Thyroid gland (tissue), 4 donors: ENCODE data around the gene MTCH1.

ENCODE experiments used
- POLR2A ChIP-seq, 2 donors: fragments of 450-650 bp; IDR thresholded peaks; one replicate each; pipeline ENCODE4 v1.6.1; 2017; ENCODE audit warnings: antibody characterized with exemption in 2 of 2, mild to moderate bottlenecking in 2 of 2, moderate library complexity in 1 of 2
- TF ChIP-seq, protein P1 (sequence below), 6 experiments: fragments of 200-600 bp in 3 of 6; fragments of 450-650 bp in 3 of 6; sonication (generic) in 3 of 6; IDR thresholded peaks; one replicate each; pipeline ENCODE4 v1.5.1; 2016 to 2019; ENCODE audit warnings: antibody characterized with exemption in 6 of 6, mild to moderate bottlenecking in 2 of 6, inconsistent platforms in 1 of 6, moderate library complexity in 1 of 6

DNA sequence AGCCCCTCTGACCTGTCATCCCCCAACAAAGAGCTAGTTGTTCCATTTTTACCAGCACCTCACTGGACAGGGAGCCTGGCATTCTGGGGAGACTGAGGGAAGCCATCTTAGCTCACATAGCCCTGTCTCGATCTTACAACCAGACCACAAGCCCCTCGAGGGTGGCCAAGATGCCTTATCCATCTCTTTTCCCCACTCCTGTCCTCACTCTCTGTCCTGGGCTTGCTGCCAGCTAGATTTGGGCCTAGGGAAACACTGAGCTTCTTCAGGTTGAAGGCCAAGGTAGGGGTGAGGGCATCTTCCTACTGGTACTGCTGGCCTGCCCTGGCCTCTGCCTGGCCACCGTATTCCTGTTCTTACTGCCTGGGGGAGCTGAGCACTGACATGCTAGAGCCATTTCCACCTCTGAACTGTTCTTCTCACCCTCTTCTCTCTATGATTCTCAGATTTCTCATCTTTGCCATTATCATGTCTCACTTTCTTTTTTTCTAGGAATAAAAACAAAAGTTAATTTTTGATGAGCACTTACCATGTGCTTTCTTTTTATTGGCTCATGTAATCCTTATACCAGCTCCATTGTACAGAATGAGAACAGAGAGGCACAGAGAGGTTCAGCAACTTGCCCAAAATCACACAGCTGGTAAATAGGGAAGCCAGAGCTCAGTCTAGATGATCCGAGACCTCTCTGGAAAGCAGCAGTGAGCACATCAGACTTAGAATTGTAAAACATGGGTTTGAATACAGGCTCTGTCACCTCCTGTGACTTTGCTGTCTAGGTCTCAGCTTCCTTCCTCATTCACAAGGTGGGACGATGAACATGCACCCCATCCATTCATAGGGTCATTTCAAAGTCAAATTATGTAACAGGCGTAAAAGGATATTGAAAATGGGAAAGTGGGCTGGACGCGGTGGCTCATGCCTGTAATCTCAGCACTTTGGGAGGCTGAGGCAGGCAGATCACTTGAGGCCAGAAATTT lies 48.1 kb upstream of the MTCH1 start:
- TF ChIP-seq, protein P1, sequence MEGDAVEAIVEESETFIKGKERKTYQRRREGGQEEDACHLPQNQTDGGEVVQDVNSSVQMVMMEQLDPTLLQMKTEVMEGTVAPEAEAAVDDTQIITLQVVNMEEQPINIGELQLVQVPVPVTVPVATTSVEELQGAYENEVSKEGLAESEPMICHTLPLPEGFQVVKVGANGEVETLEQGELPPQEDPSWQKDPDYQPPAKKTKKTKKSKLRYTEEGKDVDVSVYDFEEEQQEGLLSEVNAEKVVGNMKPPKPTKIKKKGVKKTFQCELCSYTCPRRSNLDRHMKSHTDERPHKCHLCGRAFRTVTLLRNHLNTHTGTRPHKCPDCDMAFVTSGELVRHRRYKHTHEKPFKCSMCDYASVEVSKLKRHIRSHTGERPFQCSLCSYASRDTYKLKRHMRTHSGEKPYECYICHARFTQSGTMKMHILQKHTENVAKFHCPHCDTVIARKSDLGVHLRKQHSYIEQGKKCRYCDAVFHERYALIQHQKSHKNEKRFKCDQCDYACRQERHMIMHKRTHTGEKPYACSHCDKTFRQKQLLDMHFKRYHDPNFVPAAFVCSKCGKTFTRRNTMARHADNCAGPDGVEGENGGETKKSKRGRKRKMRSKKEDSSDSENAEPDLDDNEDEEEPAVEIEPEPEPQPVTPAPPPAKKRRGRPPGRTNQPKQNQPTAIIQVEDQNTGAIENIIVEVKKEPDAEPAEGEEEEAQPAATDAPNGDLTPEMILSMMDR (IDR thresholded peaks at IDR 0.05): no peak
- no peak for TF ChIP-seq POLR2A (IDR thresholded peaks at IDR 0.05)
